ENCODE results near the gene ABCG8.

GRCh38 chr2:43814711-43815110 is 24.1 kb upstream of the ABCG8 start:
- TF ChIP-seq CTCF (conservative IDR thresholded peaks at IDR 0.05) (no peak), ZFX (IDR thresholded peaks at IDR 0.05) (no peak)

Data from C4-2B (cell line).